ENCODE results near the gene SH3RF2.
"Not testable (repeated sequence)": the region's sequence is repeated elsewhere in the genome, so short reads cannot be mapped to it uniquely, and the experiment has no call there.

The SH3RF2 gene, protein sequence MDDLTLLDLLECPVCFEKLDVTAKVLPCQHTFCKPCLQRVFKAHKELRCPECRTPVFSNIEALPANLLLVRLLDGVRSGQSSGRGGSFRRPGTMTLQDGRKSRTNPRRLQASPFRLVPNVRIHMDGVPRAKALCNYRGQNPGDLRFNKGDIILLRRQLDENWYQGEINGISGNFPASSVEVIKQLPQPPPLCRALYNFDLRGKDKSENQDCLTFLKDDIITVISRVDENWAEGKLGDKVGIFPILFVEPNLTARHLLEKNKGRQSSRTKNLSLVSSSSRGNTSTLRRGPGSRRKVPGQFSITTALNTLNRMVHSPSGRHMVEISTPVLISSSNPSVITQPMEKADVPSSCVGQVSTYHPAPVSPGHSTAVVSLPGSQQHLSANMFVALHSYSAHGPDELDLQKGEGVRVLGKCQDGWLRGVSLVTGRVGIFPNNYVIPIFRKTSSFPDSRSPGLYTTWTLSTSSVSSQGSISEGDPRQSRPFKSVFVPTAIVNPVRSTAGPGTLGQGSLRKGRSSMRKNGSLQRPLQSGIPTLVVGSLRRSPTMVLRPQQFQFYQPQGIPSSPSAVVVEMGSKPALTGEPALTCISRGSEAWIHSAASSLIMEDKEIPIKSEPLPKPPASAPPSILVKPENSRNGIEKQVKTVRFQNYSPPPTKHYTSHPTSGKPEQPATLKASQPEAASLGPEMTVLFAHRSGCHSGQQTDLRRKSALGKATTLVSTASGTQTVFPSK

DNA sequence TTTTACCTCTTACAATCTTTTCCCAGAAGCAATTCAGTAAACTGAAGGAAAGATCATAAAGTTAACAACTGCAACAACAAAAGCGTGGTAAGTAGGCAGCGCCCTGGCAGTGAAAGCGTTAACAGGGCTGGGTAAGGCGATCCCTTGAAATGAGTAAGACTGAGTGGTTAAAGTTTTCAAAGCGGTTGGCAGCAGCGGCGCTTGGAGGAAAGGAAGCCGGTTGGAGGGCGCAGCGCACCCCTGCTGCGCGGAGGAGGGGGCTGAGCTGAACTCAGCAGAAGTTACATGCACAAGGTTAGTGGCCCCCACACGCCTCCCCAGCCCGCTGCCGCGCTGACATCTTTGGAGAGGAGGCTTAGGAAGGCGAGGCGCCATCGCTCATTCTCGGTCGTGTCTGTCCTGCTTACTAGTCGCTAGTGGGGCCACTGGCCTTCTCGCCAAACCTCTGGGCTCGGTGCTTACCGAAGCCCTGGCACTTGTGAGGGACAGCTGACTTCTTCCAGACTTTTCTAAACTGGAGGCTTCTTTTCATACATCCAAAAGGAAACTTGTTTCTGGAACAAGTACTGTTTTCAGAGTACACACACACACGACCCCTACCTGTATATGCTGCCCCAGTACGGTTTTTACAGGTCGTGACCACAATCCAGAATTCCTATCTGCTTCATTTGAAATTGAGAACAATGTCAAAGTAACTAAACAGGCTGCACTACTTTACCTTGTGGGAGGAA is at the start of gene SH3RF2:
SH3RF2 (plus strand) TSS at position 178 of the 731 bp plus-strand sequence. CDS start 1,351 bp downstream, outside the sequence.
- Histone ChIP-seq H3K4me3 (peak within 1 kb of the TSS; percentile 33 to 54 (median 45)), H3K27ac (peak within 1 kb of the TSS in 20 of 21 experiments; percentile 45 to 89 (median 82))

DNA sequence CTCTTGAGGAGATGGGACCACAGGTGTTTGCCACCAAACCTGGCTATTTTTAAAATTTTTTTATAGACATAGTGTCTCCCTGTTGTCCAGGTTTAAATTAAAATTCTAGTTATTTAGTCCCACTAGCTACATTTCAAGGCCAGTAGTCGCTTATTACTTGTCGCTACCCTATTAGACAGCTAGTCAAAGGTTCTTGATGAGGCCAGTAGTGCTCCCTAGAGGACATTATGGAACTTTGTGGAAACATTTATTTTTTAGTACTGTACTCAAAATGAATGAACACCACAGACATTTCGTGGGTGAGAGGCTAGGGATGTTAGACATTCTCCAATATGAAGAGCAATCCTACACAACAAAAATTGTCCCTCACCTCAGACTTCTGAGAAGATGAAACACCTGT is 49.2 kb upstream of the SH3RF2 start:
- H3K4me3 ChIP-seq: no peak overlapping the region
- no peak overlapping the region for H3K27ac ChIP-seq

DNA sequence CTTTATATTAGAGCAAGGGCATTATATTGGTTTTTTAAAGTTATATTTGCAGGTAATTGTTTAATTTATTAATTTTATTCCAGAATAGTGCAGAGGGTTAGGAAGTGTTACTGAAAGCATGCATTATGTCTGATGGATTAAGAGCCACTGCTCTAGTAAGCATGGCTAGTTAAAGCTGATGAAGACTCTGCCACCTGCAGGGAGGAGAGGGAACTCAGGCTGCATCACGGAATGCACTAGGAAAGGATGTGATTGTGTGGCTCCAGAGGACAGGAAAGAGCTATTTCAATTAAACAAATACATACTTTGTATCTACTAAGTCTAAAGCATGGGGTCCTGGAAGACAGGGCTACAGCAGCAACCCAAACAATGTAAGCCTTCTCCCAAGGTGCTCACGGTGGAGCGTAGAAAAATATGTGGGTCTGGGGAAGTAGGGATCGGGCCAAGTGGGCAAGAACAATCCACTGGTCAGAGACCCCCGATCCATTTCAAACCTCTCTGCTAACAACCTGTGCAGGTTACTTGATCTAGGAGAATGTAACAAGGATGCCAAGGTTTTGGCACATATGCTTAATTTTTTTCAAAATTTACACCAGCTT is 48.3 kb upstream of the SH3RF2 start:
- H3K27ac ChIP-seq: no peak overlapping the region
- no peak overlapping the region for H3K4me3 ChIP-seq

DNA sequence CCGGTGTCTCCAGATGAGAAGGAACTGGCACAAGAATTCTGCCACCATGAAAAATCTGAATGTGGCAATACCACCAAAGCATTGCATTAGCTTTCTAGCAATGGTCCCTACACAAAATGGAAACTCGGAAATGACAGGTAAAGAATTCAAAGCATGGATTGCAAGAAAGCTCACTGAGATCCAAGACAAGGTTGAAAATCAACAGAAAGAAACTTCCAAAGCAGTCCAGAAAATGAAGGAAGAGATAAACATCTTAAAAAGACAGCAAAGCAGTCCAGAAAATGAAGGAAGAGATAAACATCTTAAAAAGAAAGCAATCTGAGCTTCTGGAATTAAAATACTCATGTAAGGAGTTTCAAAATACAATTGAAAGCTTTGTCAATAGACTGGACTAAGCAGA is 46.8 kb upstream of the SH3RF2 start:
- Histone ChIP-seq H3K27ac (no peak overlapping the region), H3K4me3 (no peak overlapping the region)

DNA sequence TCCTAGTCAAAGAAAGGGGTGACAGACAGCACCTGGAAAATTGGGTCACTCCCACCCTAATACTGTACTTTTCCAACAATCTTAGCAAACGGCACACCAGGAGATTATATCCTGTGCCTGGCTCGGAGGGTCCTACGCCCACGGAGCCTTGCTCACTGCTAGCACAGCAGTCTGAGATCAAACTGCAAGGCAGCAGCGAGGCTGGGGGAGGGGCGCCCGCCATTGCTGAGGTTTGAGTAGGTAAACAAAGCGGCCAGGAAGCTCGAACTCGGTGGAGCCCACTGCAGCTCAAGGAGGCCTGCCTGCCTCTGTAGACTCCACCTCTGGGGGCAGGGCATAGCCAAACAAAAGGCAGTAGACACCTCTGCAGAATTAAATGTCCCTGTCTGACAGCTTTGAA is 45.0 kb upstream of the SH3RF2 start:
- not testable (repeated sequence) for H3K27ac ChIP-seq, H3K4me3 ChIP-seq

DNA sequence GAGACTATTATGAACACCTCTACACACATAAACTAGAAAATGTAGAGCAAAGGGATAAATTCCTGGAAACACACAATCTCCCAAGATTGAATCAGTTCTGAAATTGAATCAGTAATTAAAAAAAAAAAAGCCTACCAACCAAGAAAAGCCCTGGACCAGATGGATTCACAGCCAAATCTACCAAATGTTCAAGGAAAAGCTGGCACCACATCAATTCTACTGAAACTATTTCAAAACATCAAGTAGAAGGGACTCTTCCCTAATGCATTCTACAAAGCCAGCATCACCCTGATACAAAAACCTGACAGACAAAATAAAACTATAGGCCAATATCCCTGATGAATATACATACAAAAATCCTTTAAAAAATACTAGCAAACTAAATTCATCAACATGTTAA is 38.2 kb upstream of the SH3RF2 start:
- H3K4me3 ChIP-seq: no peak overlapping the region

DNA sequence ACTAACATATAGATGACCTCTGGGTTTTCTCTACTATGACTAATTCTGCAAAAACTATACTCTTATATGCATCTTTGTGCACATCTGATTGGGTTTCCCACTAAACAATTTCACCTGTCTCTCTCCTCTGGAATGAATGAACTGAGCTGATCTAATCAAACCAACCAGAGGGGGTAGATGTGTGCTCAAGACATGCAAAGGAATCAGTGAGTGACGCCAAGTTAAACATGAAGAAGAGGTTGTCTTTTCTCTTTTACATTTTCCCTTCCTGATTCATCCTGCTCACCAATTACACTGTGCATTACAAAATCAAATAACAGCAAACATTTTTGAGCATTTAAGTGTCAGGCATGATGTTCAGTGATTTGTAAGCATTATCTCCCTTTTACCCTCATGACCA is 34.0 kb upstream of the SH3RF2 start:
- H3K4me3 ChIP-seq: no peak overlapping the region
- H3K27ac ChIP-seq: no peak overlapping the region

More for the DNA sequence above, 38.2 kb upstream of the SH3RF2 start:
- no peak overlapping the region for H3K27ac ChIP-seq

DNA sequence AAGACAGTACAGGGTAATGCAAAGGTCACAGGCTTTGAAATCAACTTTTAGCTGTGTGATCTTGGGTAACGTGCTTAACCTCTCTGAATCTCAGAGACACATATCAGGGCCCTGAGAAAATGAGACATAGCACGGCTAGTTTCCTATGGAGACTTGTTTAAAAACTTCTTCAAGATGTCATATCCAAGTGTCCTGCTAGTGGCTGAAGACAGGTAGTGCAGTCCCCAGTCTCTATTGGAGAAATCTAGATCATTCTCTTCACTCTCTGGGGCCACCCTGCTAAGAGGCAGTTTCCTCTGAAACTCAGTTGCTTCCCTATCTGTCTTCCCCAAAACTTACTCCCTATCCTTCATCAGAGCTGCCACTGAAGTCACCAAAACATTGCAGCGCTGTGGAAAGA is 33.3 kb upstream of the SH3RF2 start:
- H3K4me3 ChIP-seq: no peak overlapping the region
- peak overlapping the region in 2 of 21 experiments; percentile 23 to 31 for H3K27ac ChIP-seq

DNA sequence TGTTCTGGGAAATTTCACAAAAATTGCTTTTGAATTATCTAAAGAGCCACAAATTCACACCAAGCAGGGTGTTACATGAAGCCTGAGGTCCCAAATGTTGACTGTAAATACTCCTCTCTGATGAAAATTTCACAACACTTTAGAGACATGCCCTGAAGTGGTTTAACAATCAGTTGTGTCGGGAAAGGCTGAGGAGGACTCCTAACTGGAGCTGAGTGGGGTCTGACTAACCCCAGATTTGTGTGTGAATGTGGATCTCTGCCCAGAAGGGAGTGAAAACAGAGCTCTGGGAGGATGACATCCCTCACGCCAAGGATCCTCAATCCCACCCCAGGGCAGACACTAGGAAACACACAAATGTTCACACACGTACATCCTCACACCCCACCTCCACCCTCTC is 32.5 kb upstream of the SH3RF2 start:
- H3K4me3 ChIP-seq: no peak overlapping the region
- H3K27ac ChIP-seq: no peak overlapping the region

DNA sequence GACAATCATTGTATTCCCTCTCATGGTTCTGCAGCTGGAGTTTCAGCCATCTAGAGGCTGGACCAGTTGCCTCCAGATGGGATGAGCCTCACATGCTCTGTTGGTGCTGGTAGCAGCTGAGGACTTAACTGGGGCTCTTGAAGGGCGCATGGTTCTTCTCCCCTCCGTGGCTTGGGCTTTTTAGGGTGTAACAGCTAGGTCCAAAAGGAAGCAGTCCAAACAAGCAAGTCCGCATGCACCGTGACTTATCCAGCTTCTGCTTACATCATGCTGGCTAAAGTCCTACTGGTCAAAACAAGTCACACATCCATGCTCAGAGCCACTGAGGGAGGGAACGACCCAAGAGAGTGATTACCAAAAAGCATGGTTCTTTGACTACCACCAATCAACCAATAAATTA is 31.6 kb upstream of the SH3RF2 start:
- no peak overlapping the region for H3K4me3 ChIP-seq
- peak overlapping the region in 1 of 21 experiments; percentile 22 for H3K27ac ChIP-seq

DNA sequence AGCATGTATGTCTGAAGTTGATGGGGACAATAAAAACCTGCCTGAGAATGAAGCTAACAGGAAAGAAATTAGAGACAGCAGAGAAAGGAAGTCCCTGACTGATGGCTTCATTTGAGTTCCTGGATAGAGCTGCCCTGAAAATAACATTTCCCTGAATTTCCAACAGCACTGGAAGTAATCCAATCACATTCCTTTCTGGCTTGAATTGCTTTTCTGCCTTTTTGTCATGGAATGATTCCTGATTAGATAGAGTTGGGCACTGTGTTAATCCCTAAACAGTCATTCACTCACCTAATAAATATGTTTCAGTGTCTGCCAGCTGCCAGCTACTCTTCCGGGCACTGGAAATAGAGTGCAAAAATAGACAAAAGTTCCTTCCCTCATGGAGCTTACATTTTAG is 30.0 kb upstream of the SH3RF2 start:
- H3K4me3 ChIP-seq: no peak overlapping the region
- no peak overlapping the region for H3K27ac ChIP-seq

DNA sequence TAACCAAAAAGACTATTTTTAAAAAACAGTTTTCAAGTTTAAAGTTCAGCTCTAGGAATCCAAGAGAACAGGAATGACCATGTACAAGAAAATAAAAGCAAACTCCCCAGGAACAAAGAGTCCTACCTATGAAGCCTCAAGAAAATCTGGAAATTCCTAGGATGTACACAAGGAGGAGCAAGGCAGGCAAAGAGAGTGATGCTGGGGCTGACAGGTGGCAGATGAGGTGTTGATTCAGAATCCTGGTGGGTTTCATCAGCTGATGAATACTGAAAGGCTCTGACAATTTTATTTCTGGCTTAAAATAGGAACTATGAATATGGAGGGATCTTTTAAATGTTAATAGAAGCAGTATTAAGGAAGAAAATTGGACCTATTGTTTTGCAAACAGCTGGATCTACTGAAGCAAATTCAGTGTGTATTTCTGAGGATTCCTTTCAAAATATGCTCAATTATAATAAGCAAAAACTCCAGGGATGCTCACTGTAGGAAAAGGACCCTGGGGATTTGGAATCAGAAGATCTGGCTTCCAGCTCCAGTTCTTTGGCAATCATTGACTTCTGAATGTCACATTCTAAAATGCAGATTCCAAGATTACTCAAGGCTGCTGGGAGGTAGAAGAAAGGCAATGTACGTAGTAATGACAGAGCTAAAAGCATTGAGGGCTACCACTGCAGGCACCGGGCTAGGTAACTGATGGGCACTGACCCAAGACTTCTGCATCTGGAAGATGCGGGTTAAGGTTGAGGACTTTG is 28.0 kb upstream of the SH3RF2 start:
- Histone ChIP-seq H3K27ac (no peak overlapping the region), H3K4me3 (no peak overlapping the region)

DNA sequence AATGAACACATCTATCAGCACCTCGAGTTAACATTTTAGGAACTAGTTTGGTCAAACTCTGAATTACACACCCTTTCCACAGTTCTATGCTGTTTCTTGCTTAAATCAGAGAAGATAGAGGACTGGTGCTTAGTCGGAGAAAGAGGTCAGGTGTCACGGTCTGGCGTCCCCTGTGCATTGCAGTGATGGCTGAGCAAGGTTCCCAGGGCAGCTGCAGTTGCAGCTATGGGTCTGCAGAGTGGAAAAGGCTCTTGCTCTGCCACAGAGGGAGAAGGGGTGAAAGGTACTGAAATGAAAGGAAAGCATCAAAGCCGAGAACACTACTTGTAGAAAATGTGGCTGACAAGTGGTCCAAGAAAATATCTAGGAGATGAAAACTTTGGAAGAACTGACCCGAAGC is 25.2 kb upstream of the SH3RF2 start:
- Histone ChIP-seq H3K27ac (no peak overlapping the region), H3K4me3 (no peak overlapping the region)

DNA sequence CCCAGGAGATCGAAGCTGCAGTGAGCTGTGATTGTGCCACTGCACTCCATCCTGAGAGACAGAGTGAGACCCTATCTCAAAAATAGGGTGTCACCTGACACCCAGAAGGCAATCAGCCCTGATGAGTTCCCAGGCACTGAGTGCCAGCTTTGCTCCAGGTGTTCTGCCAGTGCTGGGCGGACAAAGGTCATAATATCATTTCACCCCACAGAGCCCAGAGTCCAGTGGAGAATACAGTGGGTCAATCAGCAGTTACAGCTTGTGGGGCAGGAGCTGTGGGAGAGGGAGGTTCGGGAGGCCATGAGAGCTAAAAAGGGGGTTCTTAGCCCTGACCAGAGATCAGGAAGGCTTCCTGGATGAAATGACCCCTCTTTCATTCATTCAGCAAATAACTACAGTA is 24.4 kb upstream of the SH3RF2 start:
- H3K27ac ChIP-seq: no peak overlapping the region
- no peak overlapping the region for H3K4me3 ChIP-seq

DNA sequence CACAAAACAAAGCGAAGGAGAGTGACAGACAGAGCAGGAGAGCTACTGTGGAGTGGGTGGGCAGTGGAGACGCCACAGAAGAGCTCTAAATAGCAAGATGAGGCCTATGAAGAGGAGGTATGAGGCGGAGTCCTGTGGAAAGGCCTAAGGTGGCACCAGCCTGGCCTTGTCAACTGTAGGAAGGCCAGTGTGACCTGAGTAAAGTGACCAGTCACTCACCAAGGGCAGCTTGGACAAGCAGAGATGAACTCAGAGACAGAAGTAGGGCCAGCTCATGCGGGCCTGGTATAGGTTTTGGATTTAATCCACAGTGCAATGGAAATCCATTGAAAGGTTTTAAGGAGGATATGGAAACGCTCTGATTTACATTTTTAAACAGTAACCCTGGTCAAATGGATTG is 23.8 kb upstream of the SH3RF2 start:
- Histone ChIP-seq H3K27ac (no peak overlapping the region), H3K4me3 (no peak overlapping the region)

DNA sequence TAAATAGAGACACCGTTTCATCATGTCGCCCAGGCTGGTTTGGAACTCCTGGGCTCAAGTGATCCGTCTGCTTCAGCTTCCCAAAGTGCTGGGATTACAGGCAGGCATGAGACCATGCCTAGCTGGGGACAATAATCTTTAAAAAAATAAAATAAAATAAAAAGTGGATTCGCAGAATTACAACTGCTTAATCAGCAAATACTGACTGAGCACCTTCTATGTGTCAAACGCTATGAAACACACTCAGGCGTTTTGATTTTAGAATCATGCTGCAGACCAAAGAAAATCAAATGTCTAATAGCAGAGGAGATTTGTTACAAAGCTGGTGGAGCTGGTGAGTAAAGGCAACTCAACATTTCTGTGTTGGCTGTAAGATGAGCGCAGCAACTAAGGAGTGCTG is 22.7 kb upstream of the SH3RF2 start:
- no peak overlapping the region for H3K4me3 ChIP-seq
- H3K27ac ChIP-seq: no peak overlapping the region

DNA sequence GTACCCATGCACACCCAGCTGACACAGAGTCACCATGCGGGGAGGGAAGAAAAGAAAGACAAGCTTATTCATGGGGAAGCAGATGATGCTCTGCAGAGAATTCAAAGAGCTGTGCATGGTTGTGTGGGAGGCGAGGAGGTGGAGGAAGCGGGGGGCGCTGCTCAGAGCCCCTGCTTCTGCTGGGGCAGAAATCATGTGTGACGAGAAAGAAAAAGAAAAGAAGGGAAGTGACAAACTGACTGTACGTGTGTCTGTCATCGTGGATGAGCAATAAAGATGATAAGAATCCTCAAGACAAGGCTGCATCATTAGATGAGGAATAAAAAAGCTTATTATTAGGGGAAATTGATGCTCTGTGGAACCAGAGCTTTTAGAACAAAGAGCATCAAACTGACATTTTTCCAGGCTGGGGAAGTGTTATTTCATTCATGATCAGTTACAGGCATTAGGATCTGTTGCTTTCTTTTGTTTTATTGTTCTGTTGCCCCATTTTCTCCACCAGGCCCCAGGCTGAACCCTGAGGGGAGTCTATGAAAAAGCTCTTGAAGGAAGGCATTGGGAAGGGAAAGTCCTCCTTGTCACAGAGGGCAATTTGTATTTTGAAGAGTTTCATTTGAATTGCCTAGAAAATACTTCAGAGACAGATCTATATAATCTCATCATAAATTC is 20.3 kb upstream of the SH3RF2 start:
- no peak overlapping the region for H3K27ac ChIP-seq
- no peak overlapping the region for H3K4me3 ChIP-seq

DNA sequence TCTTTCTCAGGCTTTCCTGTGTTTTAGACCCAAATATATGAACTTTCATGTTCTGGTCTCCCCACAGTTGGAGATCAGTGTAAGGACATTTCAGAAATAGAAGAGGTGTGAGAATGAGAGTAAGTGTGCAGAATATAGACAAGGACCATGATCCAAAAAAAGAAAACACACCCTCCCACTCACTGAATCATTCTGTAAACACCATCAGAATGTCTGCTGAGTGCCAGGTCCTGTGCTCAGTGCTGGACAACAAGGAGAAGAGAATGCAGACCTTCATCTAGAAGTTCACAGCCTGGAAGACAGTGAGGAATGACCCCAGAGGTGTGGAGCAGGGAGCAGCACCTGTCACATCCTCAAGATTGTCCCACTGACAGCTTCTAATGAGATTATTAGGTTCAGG is 19.1 kb upstream of the SH3RF2 start:
- Histone ChIP-seq H3K27ac (no peak overlapping the region), H3K4me3 (no peak overlapping the region)

DNA sequence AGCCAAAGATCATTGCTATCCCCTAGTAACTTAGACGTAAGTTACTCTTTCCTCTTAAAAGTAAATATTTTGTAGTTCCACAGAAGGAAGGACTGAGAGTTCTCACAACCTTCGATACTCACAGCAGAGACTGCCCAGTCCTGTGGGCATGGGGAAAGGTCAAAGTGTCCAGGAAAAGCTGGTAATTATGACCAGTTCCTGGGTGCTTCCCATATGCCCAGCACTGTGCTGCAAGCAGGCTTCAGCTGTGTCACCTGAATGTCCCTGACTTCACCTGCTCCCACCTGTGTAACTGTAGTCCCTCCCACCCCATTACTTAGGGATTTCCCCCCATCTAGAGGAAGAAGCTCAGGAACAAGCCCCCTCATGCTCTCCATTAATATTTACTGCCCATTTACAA is 18.0 kb upstream of the SH3RF2 start:
- no peak overlapping the region for H3K27ac ChIP-seq
- no peak overlapping the region for H3K4me3 ChIP-seq

Data from skin epidermis (tissue), 12 donors.